ENCODE data around the gene DMPK. TPM values are rescaled to one million over a fixed set of nuclear protein-coding genes. Genes with fewer than 3 reads are reported as not detected.

The DMPK gene
- total RNA-seq, 2 experiments from 2014 or later, result 14.9 to 34.7 TPM

- ChIA-PET POLR2A (no interaction called here), CTCF (ENCODE audit: unreplicated experiment) (no interaction called here)
- no TSS peak for BruUV-seq (replicated peaks)
- Histone ChIP-seq H3K27ac (ENCODE audit: low read depth, low read length, poor library complexity, severe bottlenecking) (no peak overlapping the region), H4K20me1 (ENCODE audit: insufficient read depth, low read length) (no peaks in the 10 kb centered on the region; the same call in 1 of the 2 replicates), H3K79me2 (ENCODE audit: insufficient read depth, low read depth, low read length) (no peaks in the 10 kb centered on the region), H2AFZ (ENCODE audit: low read length) (no peak overlapping the region), H3K4me3 (ENCODE audit: low read depth, low read length, poor library complexity, severe bottlenecking) (no peak overlapping the region), H3K9me2 (ENCODE audit: insufficient read depth, low read length) (no peaks in the 10 kb centered on the region), H3K4me2 (ENCODE audit: low read length) (no peak overlapping the region), H3K4me1 (ENCODE audit: insufficient read depth, low read length, poor library complexity, severe bottlenecking) (peaks cover 18% of the 10 kb centered on the region), H3K9me3 (ENCODE audit: low read length) (no peaks in the 10 kb centered on the region), H3K36me3 (ENCODE audit: insufficient read depth, low read length) (peaks cover 7% of the 10 kb centered on the region; the same call in 1 of the 2 replicates)
- DNase-seq (ENCODE audit: low spot score), result no peak
- intact Hi-C loops (cut with micrococcal nuclease; ENCODE audit: unreplicated experiment), result no loop called here
- TF ChIP-seq, protein P1, sequence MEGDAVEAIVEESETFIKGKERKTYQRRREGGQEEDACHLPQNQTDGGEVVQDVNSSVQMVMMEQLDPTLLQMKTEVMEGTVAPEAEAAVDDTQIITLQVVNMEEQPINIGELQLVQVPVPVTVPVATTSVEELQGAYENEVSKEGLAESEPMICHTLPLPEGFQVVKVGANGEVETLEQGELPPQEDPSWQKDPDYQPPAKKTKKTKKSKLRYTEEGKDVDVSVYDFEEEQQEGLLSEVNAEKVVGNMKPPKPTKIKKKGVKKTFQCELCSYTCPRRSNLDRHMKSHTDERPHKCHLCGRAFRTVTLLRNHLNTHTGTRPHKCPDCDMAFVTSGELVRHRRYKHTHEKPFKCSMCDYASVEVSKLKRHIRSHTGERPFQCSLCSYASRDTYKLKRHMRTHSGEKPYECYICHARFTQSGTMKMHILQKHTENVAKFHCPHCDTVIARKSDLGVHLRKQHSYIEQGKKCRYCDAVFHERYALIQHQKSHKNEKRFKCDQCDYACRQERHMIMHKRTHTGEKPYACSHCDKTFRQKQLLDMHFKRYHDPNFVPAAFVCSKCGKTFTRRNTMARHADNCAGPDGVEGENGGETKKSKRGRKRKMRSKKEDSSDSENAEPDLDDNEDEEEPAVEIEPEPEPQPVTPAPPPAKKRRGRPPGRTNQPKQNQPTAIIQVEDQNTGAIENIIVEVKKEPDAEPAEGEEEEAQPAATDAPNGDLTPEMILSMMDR (conservative IDR thresholded peaks at IDR 0.05; ENCODE audit: low read length), result no peak
- no peak for TF ChIP-seq EZH2phosphoT487 (IDR thresholded peaks at IDR 0.05; ENCODE audit: borderline replicate concordance, low read depth, low read length)
These were observed 4.2 kb downstream of the DMPK start for GRCh38 chr19:45778010-45778661.

DNA sequence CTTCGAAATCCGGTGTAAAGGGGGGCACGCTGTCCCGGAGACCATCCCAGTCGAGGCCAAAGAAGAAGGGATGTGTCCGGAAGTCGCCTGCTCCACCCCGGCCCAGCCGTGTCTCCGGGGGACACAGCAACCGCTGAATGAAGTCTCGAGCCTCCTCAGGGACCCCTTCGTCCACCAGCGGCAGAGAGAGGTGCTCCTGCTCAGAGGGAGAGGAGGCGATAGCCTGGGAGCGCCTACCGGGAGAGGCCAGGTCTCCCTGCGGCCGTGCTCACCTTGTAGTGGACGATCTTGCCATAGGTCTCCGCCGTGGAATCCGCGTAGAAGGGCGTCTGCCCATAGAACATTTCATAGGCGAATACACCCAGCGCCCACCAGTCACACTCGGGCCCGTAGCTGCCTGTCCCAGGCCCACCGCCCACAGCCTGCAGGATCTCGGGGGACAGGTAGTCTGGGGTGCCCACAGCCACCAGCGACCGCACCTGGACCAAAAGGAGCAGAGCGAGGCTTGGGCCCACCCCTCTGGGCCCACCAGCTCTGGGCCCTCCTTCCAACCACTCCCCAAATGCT is 4.8 kb downstream of the DMPK start:
- Histone ChIP-seq H3K4me2 (ENCODE audit: low read length) (no peak overlapping the region), H3K9me3 (ENCODE audit: low read length) (no peaks in the 10 kb centered on the region), H4K20me1 (ENCODE audit: insufficient read depth, low read length) (no peaks in the 10 kb centered on the region; the same call in 1 of the 2 replicates), H3K4me1 (ENCODE audit: insufficient read depth, low read length, poor library complexity, severe bottlenecking) (peaks cover 25% of the 10 kb centered on the region), H2AFZ (ENCODE audit: low read length) (no peak overlapping the region), H3K27ac (ENCODE audit: low read depth, low read length, poor library complexity, severe bottlenecking) (no peak overlapping the region), H3K79me2 (ENCODE audit: insufficient read depth, low read depth, low read length) (no peaks in the 10 kb centered on the region), H3K4me3 (ENCODE audit: low read depth, low read length, poor library complexity, severe bottlenecking) (no peak overlapping the region), H3K36me3 (ENCODE audit: insufficient read depth, low read length) (peaks cover 7% of the 10 kb centered on the region; the same call in 1 of the 2 replicates), H3K9me2 (ENCODE audit: insufficient read depth, low read length) (no peaks in the 10 kb centered on the region)
- intact Hi-C loops (cut with micrococcal nuclease; ENCODE audit: unreplicated experiment), result no loop called here
- no peak for DNase-seq (ENCODE audit: low spot score)
- no TSS peak for BruUV-seq (replicated peaks)
- POLR2A ChIA-PET, result no interaction called here
- CTCF ChIA-PET (ENCODE audit: unreplicated experiment), result no interaction called here
- TF ChIP-seq, protein P1 (conservative IDR thresholded peaks at IDR 0.05; ENCODE audit: low read length), result no peak
- no peak for TF ChIP-seq EZH2phosphoT487 (IDR thresholded peaks at IDR 0.05; ENCODE audit: borderline replicate concordance, low read depth, low read length)

DNA sequence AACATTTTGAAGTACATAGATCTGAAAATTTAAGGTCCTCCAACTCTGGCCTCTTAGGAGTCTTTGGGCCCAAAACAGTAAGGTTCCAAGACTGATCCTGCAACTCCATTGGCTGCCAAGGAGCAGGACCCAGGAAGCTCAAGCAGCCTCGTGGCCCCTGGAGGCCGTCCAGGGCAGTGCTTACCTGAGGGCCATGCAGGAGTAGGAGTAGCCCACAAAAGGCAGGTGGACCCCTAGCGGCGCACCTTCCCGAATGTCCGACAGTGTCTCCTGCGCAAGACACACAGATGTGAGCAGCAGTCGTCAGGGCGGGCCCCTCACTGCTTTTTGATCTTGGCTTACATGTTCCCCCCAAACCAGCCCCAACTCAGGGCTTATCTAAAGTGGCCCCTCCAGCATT is 7.5 kb downstream of the DMPK start:
- CTCF ChIA-PET (ENCODE audit: unreplicated experiment), result no interaction called here
- Histone ChIP-seq H3K9me3 (ENCODE audit: low read length) (no peaks in the 10 kb centered on the region), H3K9me2 (ENCODE audit: insufficient read depth, low read length) (no peaks in the 10 kb centered on the region), H4K20me1 (ENCODE audit: insufficient read depth, low read length) (no peaks in the 10 kb centered on the region), H3K4me1 (ENCODE audit: insufficient read depth, low read length, poor library complexity, severe bottlenecking) (peaks cover 34% of the 10 kb centered on the region), H3K36me3 (ENCODE audit: insufficient read depth, low read length) (peaks cover 7% of the 10 kb centered on the region; the same call in 1 of the 2 replicates), H3K27ac (ENCODE audit: low read depth, low read length, poor library complexity, severe bottlenecking) (no peak overlapping the region), H3K4me2 (ENCODE audit: low read length) (no peak overlapping the region), H3K79me2 (ENCODE audit: insufficient read depth, low read depth, low read length) (no peaks in the 10 kb centered on the region), H3K4me3 (ENCODE audit: low read depth, low read length, poor library complexity, severe bottlenecking) (no peak overlapping the region), H2AFZ (ENCODE audit: low read length) (no peak overlapping the region)
- no peak for DNase-seq (ENCODE audit: low spot score)
- intact Hi-C loops (cut with micrococcal nuclease; ENCODE audit: unreplicated experiment), result loop anchor here (5.0 kb wide), 1 partner anchor 82 kb away; the partner anchor contains the start of genes QPCTL and SNRPD2
- POLR2A ChIA-PET, result no interaction called here
- TF ChIP-seq EZH2phosphoT487 (IDR thresholded peaks at IDR 0.05; ENCODE audit: borderline replicate concordance, low read depth, low read length), result no peak
- TF ChIP-seq, protein P1 (conservative IDR thresholded peaks at IDR 0.05; ENCODE audit: low read length), result no peak
- BruUV-seq (replicated peaks), result no TSS peak
